Bronchus fibroblast of lung (primary cell): Measurements from ENCODE around the gene MAGEA2. TPM values are rescaled to one million over a fixed set of nuclear protein-coding genes. Genes with fewer than 3 reads are reported as not detected.

Source experiments
- total RNA-seq: library from RNA; depleted of rRNA; stranded (reverse); fragments of >200 nt; gene quantifications from 2 replicates; pipeline ENCODE4 v1.2.3, GENCODE V29; 2015

MAGEA2 gene, protein sequence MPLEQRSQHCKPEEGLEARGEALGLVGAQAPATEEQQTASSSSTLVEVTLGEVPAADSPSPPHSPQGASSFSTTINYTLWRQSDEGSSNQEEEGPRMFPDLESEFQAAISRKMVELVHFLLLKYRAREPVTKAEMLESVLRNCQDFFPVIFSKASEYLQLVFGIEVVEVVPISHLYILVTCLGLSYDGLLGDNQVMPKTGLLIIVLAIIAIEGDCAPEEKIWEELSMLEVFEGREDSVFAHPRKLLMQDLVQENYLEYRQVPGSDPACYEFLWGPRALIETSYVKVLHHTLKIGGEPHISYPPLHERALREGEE
- total RNA-seq, result not detected in 2 replicates

DNA sequence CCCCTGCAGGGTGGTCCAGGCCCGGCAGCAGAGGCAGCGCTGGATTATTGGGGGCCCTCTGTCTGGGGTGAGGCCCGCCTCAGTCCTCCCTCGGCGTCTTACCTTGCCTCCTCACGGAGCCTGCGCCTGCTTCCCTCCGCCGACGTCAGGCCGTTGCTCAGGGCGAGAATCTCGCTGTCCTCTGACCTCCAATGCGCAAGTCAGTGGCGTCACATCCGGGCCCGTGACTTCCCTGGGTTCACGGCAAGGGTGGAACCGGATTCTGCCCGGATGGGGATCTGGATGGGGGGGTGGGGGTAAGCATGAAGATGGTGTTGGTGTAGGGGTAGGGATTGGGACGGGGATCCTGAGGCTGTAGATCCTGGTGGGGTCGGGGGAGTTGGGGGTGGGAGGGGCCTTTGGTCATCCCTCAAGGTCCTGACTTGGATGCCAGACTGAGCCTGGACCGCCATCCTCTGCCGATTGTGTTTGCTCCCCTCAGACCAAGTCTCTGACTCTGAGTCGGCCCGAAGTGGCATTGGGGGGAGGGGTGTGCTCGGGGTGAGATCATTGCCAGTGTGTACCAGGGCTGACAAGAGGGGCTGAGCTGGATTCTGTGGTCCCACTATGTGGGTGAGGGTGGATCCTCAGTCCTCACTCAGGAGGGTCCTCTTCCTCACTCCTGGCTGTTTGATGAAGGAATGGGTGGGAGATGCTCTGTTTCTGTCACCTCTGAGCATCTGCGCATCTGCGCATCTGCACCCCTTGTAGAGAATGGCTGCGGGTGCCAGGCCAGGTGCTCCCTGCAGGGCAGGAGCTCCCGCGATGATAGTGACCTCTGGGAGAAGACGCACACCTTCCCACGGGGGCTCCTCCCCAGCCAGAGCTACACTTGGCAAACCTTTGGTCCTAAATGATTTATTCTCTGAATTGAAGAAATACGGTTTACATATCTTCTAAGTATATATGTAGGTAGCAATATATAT lies at the start of gene MAGEA2:
MAGEA2 (minus strand) TSS at position 157 of the 965 bp plus-strand sequence. CDS start 2,479 bp downstream, outside the sequence.

DNA sequence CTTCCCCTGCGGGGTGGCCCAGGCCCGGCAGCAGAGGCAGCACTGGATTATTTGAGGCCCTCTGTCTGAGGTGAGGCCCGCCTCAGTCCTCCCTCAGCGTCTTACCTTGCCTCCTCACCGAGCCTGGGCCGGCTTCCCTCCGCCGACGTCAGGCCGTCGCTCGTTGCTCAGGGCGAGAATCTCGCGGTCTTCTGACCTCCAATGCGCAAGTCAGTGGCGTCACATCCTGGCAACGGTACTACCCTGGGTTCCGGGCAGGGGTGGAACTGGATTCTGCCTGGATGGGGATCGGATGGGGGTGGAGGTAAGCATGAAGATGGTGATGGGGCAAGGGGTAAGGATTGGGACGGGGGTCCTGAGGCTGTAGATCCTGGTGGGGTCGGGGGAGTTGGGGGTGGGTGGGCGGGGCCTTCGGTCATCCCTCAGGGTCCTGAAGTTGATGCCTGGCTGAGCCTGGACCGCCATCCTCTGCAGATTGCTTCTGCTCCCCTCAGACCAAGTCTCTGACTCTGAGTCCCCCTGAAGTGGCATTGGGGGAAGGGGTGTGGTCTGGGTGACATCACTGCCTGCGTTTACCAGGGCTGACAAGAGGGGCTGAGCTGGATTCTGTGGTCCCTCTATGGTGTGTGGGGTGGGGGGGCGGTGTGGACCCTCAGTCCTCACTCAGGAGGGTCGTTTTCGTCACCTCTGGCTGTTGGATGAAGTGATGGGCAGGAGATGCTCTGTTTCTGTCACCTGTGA lies 16.1 kb upstream of the MAGEA2 start, which contains the start of gene MAGEA6:
MAGEA6 (minus strand) TSS at position 141 of the 741 bp plus-strand sequence. CDS start 2,039 bp downstream, outside the sequence.

DNA sequence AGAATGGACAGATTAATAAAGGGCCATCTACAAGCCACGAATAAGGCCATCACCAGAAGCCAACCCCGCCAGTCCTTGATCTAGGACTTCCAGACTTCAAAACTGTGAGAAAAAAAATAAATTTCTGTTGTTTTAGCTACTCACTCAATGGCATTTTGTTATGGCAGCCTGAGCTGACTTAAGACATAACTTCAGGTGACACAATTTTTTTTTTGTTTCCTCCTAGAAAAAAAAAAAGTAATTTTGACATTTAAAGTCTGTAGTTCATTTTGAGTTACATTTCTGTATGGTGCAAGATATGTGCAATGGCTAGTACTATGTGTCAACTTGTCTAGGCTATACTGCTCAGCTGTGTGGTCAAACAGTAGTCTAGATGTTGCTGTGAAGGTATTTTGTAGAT lies 5.3 kb upstream of the MAGEA2 start, which contains the start of gene CSAG3:
CSAG3 (plus strand) TSS at position 301 of the 400 bp plus-strand sequence.

DNA sequence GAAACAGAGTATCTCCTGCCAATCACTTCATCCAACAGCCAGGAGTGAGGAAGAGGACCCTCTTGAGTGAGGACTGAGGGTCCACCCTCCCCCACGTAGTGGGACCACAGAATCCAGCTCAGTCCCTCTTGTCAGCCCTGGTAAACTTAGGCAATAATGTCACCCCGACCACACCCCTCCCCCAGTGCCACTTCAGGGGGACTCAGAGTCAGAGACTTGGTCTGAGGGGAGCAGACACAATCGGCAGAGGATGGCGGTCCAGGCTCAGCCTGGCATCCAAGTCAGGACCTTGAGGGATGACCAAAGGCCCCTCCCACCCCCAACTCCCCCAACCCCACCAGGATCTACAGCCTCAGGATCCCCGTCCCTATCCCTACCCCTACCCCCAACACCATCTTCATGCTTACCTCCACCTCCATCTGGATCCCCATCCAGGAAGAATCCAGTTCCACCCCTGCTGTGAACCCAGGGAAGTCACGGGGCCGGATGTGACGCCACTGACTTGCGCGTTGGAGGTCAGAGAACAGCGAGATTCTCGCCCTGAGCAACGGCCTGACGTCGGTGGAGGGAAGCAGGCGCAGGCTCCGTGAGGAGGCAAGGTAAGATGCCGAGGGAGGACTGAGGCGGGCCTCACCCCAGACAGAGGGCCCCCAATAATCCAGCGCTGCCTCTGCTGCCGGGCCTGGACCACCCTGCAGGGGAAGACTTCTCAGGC lies 20.2 kb downstream of the MAGEA2 start, which contains the start of the genes CSAG1 and MAGEA12:
CSAG1 (minus strand) TSS at position 461 of the 715 bp plus-strand sequence. CDS start 1,261 bp downstream, outside the sequence.
MAGEA12 (plus strand) TSS at position 497 of the 715 bp plus-strand sequence. CDS start 2,405 bp downstream, outside the sequence.

DNA sequence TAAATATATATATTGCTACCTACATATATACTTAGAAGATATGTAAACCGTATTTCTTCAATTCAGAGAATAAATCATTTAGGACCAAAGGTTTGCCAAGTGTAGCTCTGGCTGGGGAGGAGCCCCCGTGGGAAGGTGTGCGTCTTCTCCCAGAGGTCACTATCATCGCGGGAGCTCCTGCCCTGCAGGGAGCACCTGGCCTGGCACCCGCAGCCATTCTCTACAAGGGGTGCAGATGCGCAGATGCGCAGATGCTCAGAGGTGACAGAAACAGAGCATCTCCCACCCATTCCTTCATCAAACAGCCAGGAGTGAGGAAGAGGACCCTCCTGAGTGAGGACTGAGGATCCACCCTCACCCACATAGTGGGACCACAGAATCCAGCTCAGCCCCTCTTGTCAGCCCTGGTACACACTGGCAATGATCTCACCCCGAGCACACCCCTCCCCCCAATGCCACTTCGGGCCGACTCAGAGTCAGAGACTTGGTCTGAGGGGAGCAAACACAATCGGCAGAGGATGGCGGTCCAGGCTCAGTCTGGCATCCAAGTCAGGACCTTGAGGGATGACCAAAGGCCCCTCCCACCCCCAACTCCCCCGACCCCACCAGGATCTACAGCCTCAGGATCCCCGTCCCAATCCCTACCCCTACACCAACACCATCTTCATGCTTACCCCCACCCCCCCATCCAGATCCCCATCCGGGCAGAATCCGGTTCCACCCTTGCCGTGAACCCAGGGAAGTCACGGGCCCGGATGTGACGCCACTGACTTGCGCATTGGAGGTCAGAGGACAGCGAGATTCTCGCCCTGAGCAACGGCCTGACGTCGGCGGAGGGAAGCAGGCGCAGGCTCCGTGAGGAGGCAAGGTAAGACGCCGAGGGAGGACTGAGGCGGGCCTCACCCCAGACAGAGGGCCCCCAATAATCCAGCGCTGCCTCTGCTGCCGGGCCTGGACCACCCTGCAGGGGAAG lies 39.5 kb downstream of the MAGEA2 start, which contains the start of gene MAGEA2B:
MAGEA2B (plus strand) TSS at position 814 of the 973 bp plus-strand sequence. CDS start 2,479 bp downstream, outside the sequence.

DNA sequence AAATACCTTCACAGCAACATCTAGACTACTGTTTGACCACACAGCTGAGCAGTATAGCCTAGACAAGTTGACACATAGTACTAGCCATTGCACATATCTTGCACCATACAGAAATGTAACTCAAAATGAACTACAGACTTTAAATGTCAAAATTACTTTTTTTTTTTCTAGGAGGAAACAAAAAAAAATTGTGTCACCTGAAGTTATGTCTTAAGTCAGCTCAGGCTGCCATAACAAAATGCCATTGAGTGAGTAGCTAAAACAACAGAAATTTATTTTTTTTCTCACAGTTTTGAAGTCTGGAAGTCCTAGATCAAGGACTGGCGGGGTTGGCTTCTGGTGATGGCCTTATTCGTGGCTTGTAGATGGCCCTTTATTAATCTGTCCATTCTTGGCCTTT lies 44.5 kb downstream of the MAGEA2 start, which contains the start of gene CSAG2:
CSAG2 (minus strand) TSS at position 101 of the 400 bp plus-strand sequence. CDS start 161 bp downstream, outside the sequence.

Other genes with a start within 250 kb of the MAGEA2 start
- gene GABRQ, start 115.9 kb downstream of the MAGEA2 start, total RNA-seq, result under 0.01 and 0.15 TPM in 2 replicates
- gene MAGEA3, start 55.0 kb downstream of the MAGEA2 start, total RNA-seq, result not detected in 2 replicates
- not detected in 2 replicates for gene CSAG2, start 44.6 kb downstream of the MAGEA2 start, total RNA-seq
- not detected in 2 replicates for gene MAGEA2B, start 39.2 kb downstream of the MAGEA2 start, total RNA-seq
- gene CSAG1, start 20.1 kb downstream of the MAGEA2 start, total RNA-seq, result not detected in 2 replicates
- not detected in 2 replicates for gene MAGEA12, start 20.1 kb downstream of the MAGEA2 start, total RNA-seq
- not detected in 2 replicates for gene CSAG3, start 5.4 kb upstream of the MAGEA2 start, total RNA-seq
- gene MAGEA6, start 15.8 kb upstream of the MAGEA2 start, total RNA-seq, result not detected in 2 replicates
- 36.7 and 39.3 TPM in 2 replicates for gene CETN2, start 76.9 kb upstream of the MAGEA2 start, total RNA-seq
- 55.8 and 60.1 TPM in 2 replicates for gene NSDHL, start 77.2 kb upstream of the MAGEA2 start, total RNA-seq
- 6.2 and 6.6 TPM in 2 replicates for gene ZNF185, start 144.2 kb upstream of the MAGEA2 start, total RNA-seq
- gene PNMA5, start 240.3 kb upstream of the MAGEA2 start, total RNA-seq, result not detected in 2 replicates